Kidney (tissue), 14 donors: ENCODE results near the gene RNF213. TPM values are rescaled to one million over a fixed set of nuclear protein-coding genes. Genes with fewer than 3 reads are reported as not detected.
"Not testable (repeated sequence)": the region's sequence is repeated elsewhere in the genome, so short reads cannot be mapped to it uniquely, and the experiment has no call there.

Experiments used
- DNase-seq, 5 donors: peaks; one replicate each; pipeline ENCODE4 v3.0.0-alpha.2; 2013 to 2020
- FAIRE-seq: peaks from 2 replicates; lab custom pipeline; 2012; peaks lifted over from hg19 to GRCh38; lab: Jason Lieb, UNC
- H3K27ac ChIP-seq, 2 donors: one replicate each; pipeline ENCODE4 v1.7.0; 2013; ENCODE audit warnings: low read depth in 2 of 2, low read length in 2 of 2, inconsistent platforms in 1 of 2
- H3K27me3 ChIP-seq: one replicate; pipeline ENCODE4 v1.7.1; 2013; ENCODE audit warnings: low read length, inconsistent platforms; ENCODE audit not compliant: control insufficient read depth, insufficient read depth
- H3K36me3 ChIP-seq, 3 donors: one replicate each; pipeline versions ENCODE4 v1.7.0 to v1.7.1; 2013; ENCODE audit warnings: low read length in 3 of 3, control low read depth in 1 of 3, inconsistent platforms in 1 of 3; ENCODE audit not compliant: insufficient read depth in 3 of 3, control insufficient read depth in 2 of 3
- H3K4me1 ChIP-seq, 3 donors: one replicate each; pipeline versions ENCODE4 v1.7.0 to v1.7.1; 2013; ENCODE audit warnings: low read length in 3 of 3, inconsistent platforms in 1 of 3, low read depth in 1 of 3; ENCODE audit not compliant: control insufficient read depth in 2 of 3, insufficient read depth in 2 of 3
- H3K4me3 ChIP-seq, 3 donors: one replicate each; pipeline versions ENCODE4 v1.7.0 to v1.8.1; 2013; ENCODE audit warnings: low read length in 3 of 3, control low read depth in 1 of 3, inconsistent platforms in 1 of 3
- H3K9ac ChIP-seq, 3 donors: one replicate each; pipeline versions ENCODE4 v1.7.0 to v1.7.1; 2013; ENCODE audit warnings: low read length in 3 of 3, control low read depth in 1 of 3, inconsistent platforms in 1 of 3
- H3K9me3 ChIP-seq, 3 donors: one replicate each; pipeline versions ENCODE4 v1.7.0 to v1.7.1; 2013; ENCODE audit warnings: low read length in 3 of 3, control low read depth in 1 of 3, inconsistent platforms in 1 of 3; ENCODE audit not compliant: control insufficient read depth in 2 of 3, insufficient read depth in 1 of 3
- CTCF ChIP-seq: IDR thresholded peaks from 3 replicates; pipeline ENCODE4 v1.5.1; 2012; ENCODE audit warnings: mild to moderate bottlenecking, moderate library complexity, borderline replicate concordance; ENCODE audit not compliant: insufficient read depth; ENCODE audit errors: extremely low read depth
- intact Hi-C: fragments of 100-400 bp; cut with DNase I; formaldehyde crosslinking; loops from one replicate; pipeline ENCODE4 v1.11.1; 2022
- polyA plus RNA-seq: library from polyadenylated mRNA; stranded (reverse); fragments of 350-450 nt; fragmentation: Illumina TruSeq; extraction: RNeasy Lipid Tissue Mini Kit (QIAGEN cat#74804); gene quantifications from one replicate; pipeline ENCODE4 v1.2.3, GENCODE V29; 2014; ENCODE audit warnings: low read depth, low replicate concordance; ENCODE audit not compliant: insufficient read depth
- total RNA-seq: library from RNA; stranded (reverse); fragmentation: NEBNext Ultra II Directional; extraction: Animal tissue kit (Norgen Biotek cat#: 25700); gene quantifications from one replicate; pipeline ENCODE4 v1.2.1, GENCODE V29; 2021
- donor health status: control.
- donor health status: control.
- donor health status: control.
- donor health status: control.
- donor health status: control.
- donor health status: DM: yes; HTN: yes; CAD: no.
- donor health status: Normal renal cell carcinoma (clear cell type).

RNF213 gene
- total and polyA plus RNA-seq, 2 donors from 2014 or later: 43.4 to 276 TPM

GRCh38 chr17:80397034-80397387, 136.4 kb downstream of the RNF213 start:
- Histone ChIP-seq H3K9ac (no peak overlapping the region), H3K4me3 (no peak overlapping the region), H3K27me3 (no peaks in the 10 kb centered on the region), H3K36me3 (peaks cover 0 to 15% (median 8%) of the 10 kb centered on the region in 3 donors), H3K27ac (peak overlapping the region in 1 of 2 donors; percentile 48), H3K9me3 (no peaks in the 10 kb centered on the region), H3K4me1 (peaks cover 0 to 12% (median 8%) of the 10 kb centered on the region in 3 donors)
- no peak for TF ChIP-seq CTCF
- DNase-seq (no peak), FAIRE-seq (no peak)
- intact Hi-C loops: no loop called here

GRCh38 chr17:80397686-80398085, 137.0 kb downstream of the RNF213 start:
- intact Hi-C loops: no loop called here
- no peak for TF ChIP-seq CTCF
- no peak overlapping the region for H3K9ac ChIP-seq
- H3K4me1 ChIP-seq: peaks cover 0 to 12% (median 8%) of the 10 kb centered on the region in 3 donors
- no peak overlapping the region for H3K27ac ChIP-seq
- H3K36me3 ChIP-seq: peaks cover 0 to 12% (median 8%) of the 10 kb centered on the region in 3 donors
- no peak for FAIRE-seq
- no peaks in the 10 kb centered on the region for H3K27me3 ChIP-seq
- no peaks in the 10 kb centered on the region for H3K9me3 ChIP-seq
- no peak overlapping the region for H3K4me3 ChIP-seq
- no peak for DNase-seq

GRCh38 chr17:80401086-80401485, 140.4 kb downstream of the RNF213 start:
- H3K4me1 ChIP-seq, FAIRE-seq, H3K9me3 ChIP-seq, H3K9ac ChIP-seq, intact Hi-C loops, H3K27ac ChIP-seq, H3K27me3 ChIP-seq, H3K4me3 ChIP-seq, H3K36me3 ChIP-seq: not testable (repeated sequence)
- peak in 4 of 5 donors; percentile 42 to 81 (median 72) for DNase-seq

- not testable (repeated sequence) for H3K4me3 ChIP-seq
These were observed 141.4 kb downstream of the RNF213 start for GRCh38 chr17:80402102-80402501.

GRCh38 chr17:80402959-80403358, 142.3 kb downstream of the RNF213 start:
- Histone ChIP-seq H3K4me3 (no peak overlapping the region), H3K36me3 (no peaks in the 10 kb centered on the region), H3K4me1 (peaks cover 0 to under 1% (median 0%) of the 10 kb centered on the region in 3 donors), H3K27ac (no peak overlapping the region), H3K27me3 (no peaks in the 10 kb centered on the region), H3K9ac (no peak overlapping the region), H3K9me3 (no peaks in the 10 kb centered on the region)
- no peak for TF ChIP-seq CTCF
- no peak for DNase-seq
- FAIRE-seq: no peak
- intact Hi-C loops: no loop called here

More at GRCh38 chr17:80402102-80402501, 141.4 kb downstream of the RNF213 start:
- H3K36me3 ChIP-seq, H3K9ac ChIP-seq, H3K27me3 ChIP-seq, H3K4me1 ChIP-seq, H3K9me3 ChIP-seq, H3K27ac ChIP-seq, DNase-seq, FAIRE-seq, intact Hi-C loops: not testable (repeated sequence)
